PFSK-1 (cell line): ENCODE results near the gene EXOC4.

Source experiments
- POLR2AphosphoS5 ChIP-seq: IDR thresholded peaks from 2 replicates; pipeline ENCODE4 v1.6.1; 2012; ENCODE audit warnings: low read depth, mild to moderate bottlenecking, control low read depth, low read length, moderate library complexity
- TAF1 ChIP-seq: IDR thresholded peaks from 2 replicates; pipeline ENCODE4 v1.6.1; 2012; ENCODE audit warnings: low read length, control low read depth, borderline replicate concordance; ENCODE audit not compliant: insufficient read depth

DNA sequence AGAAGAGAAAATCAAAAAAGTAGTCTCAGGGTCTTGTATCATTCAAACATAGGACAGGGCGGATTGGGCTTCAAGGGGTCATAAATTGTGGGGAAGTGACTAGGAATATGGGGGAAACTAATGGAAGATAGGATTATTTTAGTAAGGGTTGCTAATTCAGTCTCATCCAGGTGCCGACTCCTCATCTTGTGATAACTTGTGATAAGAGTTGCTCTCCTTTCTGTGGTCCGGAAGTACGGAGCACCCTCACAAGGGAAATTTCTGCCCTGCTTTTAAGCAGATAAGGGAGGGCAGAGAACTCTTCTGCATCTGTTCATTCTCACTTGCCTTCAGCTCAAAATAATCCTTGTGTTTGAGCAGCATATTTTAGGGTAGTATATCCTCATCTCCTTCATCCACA lies 437.9 kb downstream of the EXOC4 start:
- TF ChIP-seq TAF1 (no peak), POLR2AphosphoS5 (no peak)
